Dendritic cell treated with granulocyte-macrophage colony-stimulating factor and Interleukin-4, amounts not matched to agents 40 ng/mL and 50 ng/mL, for 4 days (primary cell): Measurements from ENCODE around the gene HCK.
"Not testable (repeated sequence)": the region's sequence is repeated elsewhere in the genome, so short reads cannot be mapped to it uniquely, and the experiment has no call there.

Experiments used
- H3K27ac Mint-ChIP-seq: one replicate; pipeline ENCODE4 v1.8.0; 2022; ENCODE audit warnings: mild to moderate bottlenecking, mixed read lengths
- H3K27me3 Mint-ChIP-seq: one replicate; pipeline ENCODE4 v1.8.0; 2022; ENCODE audit warnings: mild to moderate bottlenecking, mixed read lengths
- H3K36me3 Mint-ChIP-seq: one replicate; pipeline ENCODE4 v1.8.0; 2022; ENCODE audit warnings: low read depth, mixed read lengths
- H3K4me1 Mint-ChIP-seq: one replicate; pipeline ENCODE4 v1.8.0; 2022; ENCODE audit warnings: low read depth, mixed read lengths
- H3K4me3 Mint-ChIP-seq: one replicate; pipeline ENCODE4 v1.8.0; 2022; ENCODE audit warnings: mild to moderate bottlenecking, moderate library complexity, mixed read lengths
- H3K9me3 Mint-ChIP-seq: one replicate; pipeline ENCODE4 v1.8.0; 2022; ENCODE audit warnings: mixed read lengths
- intact Hi-C: fragments of 100-400 bp; cut with micrococcal nuclease; formaldehyde crosslinking; loops from one replicate; pipeline ENCODE4 v1.15.0; 2022

The HCK gene

GRCh38 chr20:32110173-32110704 lies 58.2 kb downstream of the HCK start:
- Mint-ChIP-seq H3K4me3 (peak overlapping the region; percentile 97), H3K27ac (peak overlapping the region; percentile 93), H3K4me1 (peaks cover 54% of the 10 kb centered on the region), H3K27me3 (no peaks in the 10 kb centered on the region), H3K9me3 (no peaks in the 10 kb centered on the region), H3K36me3 (peaks cover 22% of the 10 kb centered on the region)
- intact Hi-C loops = no loop called here

GRCh38 chr20:32110727-32111126 lies 58.7 kb downstream of the HCK start:
- intact Hi-C loops = no loop called here
- Mint-ChIP-seq H3K9me3 (no peaks in the 10 kb centered on the region), H3K4me3 (peak overlapping the region; percentile 97), H3K36me3 (peaks cover 27% of the 10 kb centered on the region), H3K27me3 (no peaks in the 10 kb centered on the region), H3K27ac (peak overlapping the region; percentile 93), H3K4me1 (peaks cover 58% of the 10 kb centered on the region)

- peak overlapping the region; percentile 69 for H3K27ac Mint-ChIP-seq
Observed at GRCh38 chr20:32111156-32111686, 59.2 kb downstream of the HCK start.

GRCh38 chr20:32111753-32112152 lies 59.7 kb downstream of the HCK start:
- peaks cover 64% of the 10 kb centered on the region for H3K4me1 Mint-ChIP-seq
- H3K4me3 Mint-ChIP-seq = peak overlapping the region; percentile 30
- H3K36me3 Mint-ChIP-seq = peaks cover 33% of the 10 kb centered on the region
- intact Hi-C loops = no loop called here
- no peaks in the 10 kb centered on the region for H3K27me3 Mint-ChIP-seq
- peak overlapping the region; percentile 69 for H3K27ac Mint-ChIP-seq
- no peaks in the 10 kb centered on the region for H3K9me3 Mint-ChIP-seq

More at GRCh38 chr20:32111156-32111686, 59.2 kb downstream of the HCK start:
- no peaks in the 10 kb centered on the region for H3K27me3 Mint-ChIP-seq
- H3K36me3 Mint-ChIP-seq = peaks cover 28% of the 10 kb centered on the region
- intact Hi-C loops = no loop called here
- H3K9me3 Mint-ChIP-seq = no peaks in the 10 kb centered on the region
- H3K4me3 Mint-ChIP-seq = peak overlapping the region; percentile 30
- peaks cover 59% of the 10 kb centered on the region for H3K4me1 Mint-ChIP-seq

- Mint-ChIP-seq H3K4me3 (peak overlapping the region; percentile 20), H3K27me3 (no peaks in the 10 kb centered on the region), H3K9me3 (no peaks in the 10 kb centered on the region), H3K4me1 (peaks cover 71% of the 10 kb centered on the region), H3K36me3 (peaks cover 36% of the 10 kb centered on the region), H3K27ac (peak overlapping the region; percentile 69)
- intact Hi-C loops = no loop called here
Observed at GRCh38 chr20:32112841-32113240, 60.8 kb downstream of the HCK start.

- intact Hi-C loops = no loop called here
- no peak overlapping the region for H3K4me3 Mint-ChIP-seq
- H3K27ac Mint-ChIP-seq = no peak overlapping the region
- no peaks in the 10 kb centered on the region for H3K9me3 Mint-ChIP-seq
- peaks cover 71% of the 10 kb centered on the region for H3K4me1 Mint-ChIP-seq
- H3K27me3 Mint-ChIP-seq = no peaks in the 10 kb centered on the region
- peaks cover 36% of the 10 kb centered on the region for H3K36me3 Mint-ChIP-seq
Observed at GRCh38 chr20:32113591-32114260, 61.7 kb downstream of the HCK start.

GRCh38 chr20:32114305-32114960 lies 62.4 kb downstream of the HCK start:
- intact Hi-C loops = no loop called here
- Mint-ChIP-seq H3K27ac (no peak overlapping the region), H3K36me3 (peaks cover 33% of the 10 kb centered on the region), H3K27me3 (no peaks in the 10 kb centered on the region), H3K4me3 (no peak overlapping the region), H3K4me1 (peaks cover 71% of the 10 kb centered on the region), H3K9me3 (no peaks in the 10 kb centered on the region)

- H3K27me3 Mint-ChIP-seq = no peaks in the 10 kb centered on the region
- peaks cover 24% of the 10 kb centered on the region for H3K36me3 Mint-ChIP-seq
- H3K27ac Mint-ChIP-seq = no peak overlapping the region
- no peaks in the 10 kb centered on the region for H3K9me3 Mint-ChIP-seq
- no peak overlapping the region for H3K4me3 Mint-ChIP-seq
- peaks cover 67% of the 10 kb centered on the region for H3K4me1 Mint-ChIP-seq
- intact Hi-C loops = loop anchor here (5.0 kb wide), 1 partner anchor 42 kb away; no protein-coding TSS in a partner anchor
Observed at GRCh38 chr20:32115211-32115767, 63.2 kb downstream of the HCK start.

- intact Hi-C loops = loop anchor here (5.0 kb wide), 1 partner anchor 41 kb away; no protein-coding TSS in a partner anchor
- Mint-ChIP-seq H3K9me3 (no peaks in the 10 kb centered on the region), H3K4me1 (peaks cover 58% of the 10 kb centered on the region), H3K36me3 (peaks cover 23% of the 10 kb centered on the region), H3K4me3 (no peak overlapping the region), H3K27me3 (no peaks in the 10 kb centered on the region), H3K27ac (peak overlapping the region; percentile 30)
Observed at GRCh38 chr20:32116079-32116521, 64.1 kb downstream of the HCK start.

- not testable (repeated sequence) for H3K4me3 Mint-ChIP-seq, H3K27me3 Mint-ChIP-seq, H3K9me3 Mint-ChIP-seq
- intact Hi-C loops = loop anchor here (5.0 kb wide), 1 partner anchor 41 kb away; no protein-coding TSS in a partner anchor
- H3K4me1 Mint-ChIP-seq = peaks cover 52% of the 10 kb centered on the region
- peaks cover 23% of the 10 kb centered on the region for H3K36me3 Mint-ChIP-seq
- H3K27ac Mint-ChIP-seq = peak overlapping the region; percentile 30
Observed at GRCh38 chr20:32116796-32117195, 64.8 kb downstream of the HCK start.

- not testable (repeated sequence) for H3K27ac Mint-ChIP-seq, H3K27me3 Mint-ChIP-seq, H3K9me3 Mint-ChIP-seq, H3K4me3 Mint-ChIP-seq
- Mint-ChIP-seq H3K36me3 (peaks cover 29% of the 10 kb centered on the region), H3K4me1 (peaks cover 35% of the 10 kb centered on the region)
- intact Hi-C loops = loop anchor here (5.0 kb wide), 1 partner anchor 39 kb away; no protein-coding TSS in a partner anchor
Observed at GRCh38 chr20:32118427-32118826, 66.4 kb downstream of the HCK start.

GRCh38 chr20:32119734-32120133 lies 67.7 kb downstream of the HCK start:
- intact Hi-C loops = loop anchor here (5.0 kb wide), 1 partner anchor 38 kb away; no protein-coding TSS in a partner anchor

GRCh38 chr20:32121908-32122307 lies 69.9 kb downstream of the HCK start:
- intact Hi-C loops, H3K4me3 Mint-ChIP-seq, H3K27me3 Mint-ChIP-seq, H3K27ac Mint-ChIP-seq, H3K9me3 Mint-ChIP-seq, H3K4me1 Mint-ChIP-seq: not testable (repeated sequence)
- peaks cover 41% of the 10 kb centered on the region for H3K36me3 Mint-ChIP-seq

More at GRCh38 chr20:32119734-32120133, 67.7 kb downstream of the HCK start:
- H3K4me3 Mint-ChIP-seq = no peak overlapping the region
- no peaks in the 10 kb centered on the region for H3K27me3 Mint-ChIP-seq
- H3K9me3 Mint-ChIP-seq = no peaks in the 10 kb centered on the region
- H3K36me3 Mint-ChIP-seq = peaks cover 38% of the 10 kb centered on the region
- H3K4me1 Mint-ChIP-seq = peaks cover 22% of the 10 kb centered on the region
- H3K27ac Mint-ChIP-seq = no peak overlapping the region

- H3K27me3 Mint-ChIP-seq = no peaks in the 10 kb centered on the region
- peaks cover 40% of the 10 kb centered on the region for H3K36me3 Mint-ChIP-seq
- no peak overlapping the region for H3K27ac Mint-ChIP-seq
- intact Hi-C loops = no loop called here
- H3K4me3 Mint-ChIP-seq = no peak overlapping the region
- no peaks in the 10 kb centered on the region for H3K9me3 Mint-ChIP-seq
- no peaks in the 10 kb centered on the region for H3K4me1 Mint-ChIP-seq
Observed at GRCh38 chr20:32123088-32123487, 71.0 kb downstream of the HCK start.
